A549 (cell line): ENCODE results near the gene TMEM120B. TPM values are rescaled to one million over a fixed set of nuclear protein-coding genes. Genes with fewer than 3 reads are reported as not detected.

ENCODE experiments used
- ATAC-seq, 2 experiments: fragments of 200-7000 bp in 1 of 2; fragments of >200 bp in 1 of 2; cut with Nextera tagmentation in 1 of 2; cut with Tn5 transposase in 1 of 2; 3 replicates each; pipeline versions ENCODE4 v1.8.0 to v1.9.1; 2018 to 2020; ENCODE audit warnings: mild to moderate bottlenecking in 1 of 2, moderate library complexity in 1 of 2
- CTCF ChIA-PET: fragments of 300-600 bp; sonication (Branson Sonifier 250); formaldehyde crosslinking; extraction: SDS; loops from one replicate; lab custom pipeline; 2021; ENCODE audit warnings: antibody characterized with exemption, inconsistent platforms; lab: Yijun Ruan, JAX
- POLR2A ChIA-PET: fragments of 350-600 bp; formaldehyde crosslinking; extraction: SDS; loops from one replicate; lab custom pipeline; 2021; ENCODE audit warnings: antibody characterized with exemption, inconsistent platforms; lab: Yijun Ruan, JAX
- DNase-seq, 2 experiments: peaks; one replicate each; pipeline versions ENCODE4 v3.0.0 to v3.0.0-alpha.2; 2011 to 2016; ENCODE audit warnings: low read depth in 1 of 2, low spot score in 1 of 2
- FAIRE-seq: peaks from 2 replicates; lab custom pipeline; 2011; peaks lifted over from hg19 to GRCh38; lab: Jason Lieb, UNC
- H3K27ac ChIP-seq, 2 experiments: fragments of >200 bp; sonication (Bioruptor Twin); formaldehyde crosslinking; 3 replicates each; pipeline ENCODE4 v1.5.1; 2016 to 2017
- H3K4me1 ChIP-seq: fragments of >200 bp; sonication (Bioruptor Twin); formaldehyde crosslinking; 3 replicates; pipeline ENCODE4 v1.6.1; 2016
- H3K4me2 ChIP-seq: fragments of >200 bp; sonication (Bioruptor Twin); formaldehyde crosslinking; 3 replicates; pipeline ENCODE4 v1.6.1; 2016
- H3K4me3 ChIP-seq: fragments of >200 bp; sonication (Bioruptor Twin); formaldehyde crosslinking; 3 replicates; pipeline ENCODE4 v1.5.1; 2016
- H3K9me3 ChIP-seq: fragments of >200 bp; sonication (Bioruptor Twin); formaldehyde crosslinking; 3 replicates; pipeline ENCODE4 v1.6.1; 2016
- ATOH8 ChIP-seq: fragments of 250-450 bp; sonication (Bioruptor Pico); IDR thresholded peaks from 2 replicates; pipeline ENCODE4 v1.5.0; 2020; ENCODE audit warnings: low read depth, mild to moderate bottlenecking, moderate library complexity
- CHD2 ChIP-seq: fragments of 150-350 bp; IDR thresholded peaks from 2 replicates; pipeline ENCODE4 v1.6.1; 2014; ENCODE audit warnings: low read length; ENCODE audit not compliant: partially characterized antibody
- CHD4 ChIP-seq: fragments of 200-600 bp; sonication (generic); IDR thresholded peaks from 2 replicates; pipeline ENCODE4 v1.6.1; 2016; ENCODE audit warnings: antibody characterized with exemption, mild to moderate bottlenecking, borderline replicate concordance
- CTCF ChIP-seq: fragments of >200 bp; sonication (Bioruptor Twin); formaldehyde crosslinking; IDR thresholded peaks from 3 replicates; pipeline ENCODE4 v1.5.1; 2016
- E2F6 ChIP-seq: IDR thresholded peaks from 2 replicates; pipeline ENCODE4 v1.6.1; 2012; ENCODE audit warnings: low read depth, borderline replicate concordance
- EHMT2 ChIP-seq: fragments of 200-600 bp; sonication (generic); IDR thresholded peaks from 2 replicates; pipeline ENCODE4 v1.6.1; 2016; ENCODE audit warnings: antibody characterized with exemption, low read depth, mild to moderate bottlenecking, moderate library complexity
- EP300 ChIP-seq, 2 experiments: fragments of >200 bp; sonication (Bioruptor Twin); formaldehyde crosslinking; IDR thresholded peaks; 2 replicates in 1 of 2; 3 replicates in 1 of 2; pipeline ENCODE4 v1.6.1; 2016 to 2017
- ESRRA ChIP-seq: fragments of 150-350 bp; IDR thresholded peaks from 2 replicates; pipeline ENCODE4 v1.6.1; 2014; ENCODE audit warnings: mild to moderate bottlenecking, low read length, borderline replicate concordance
- GATA3 ChIP-seq: IDR thresholded peaks from 2 replicates; pipeline ENCODE4 v1.6.1; 2012; ENCODE audit warnings: borderline replicate concordance
- HDAC2 ChIP-seq: fragments of 200-600 bp; sonication (generic); IDR thresholded peaks from 2 replicates; pipeline ENCODE4 v1.6.1; 2016
- HMGXB4 ChIP-seq: fragments of 250-450 bp; sonication (Bioruptor Pico); IDR thresholded peaks from 2 replicates; pipeline ENCODE4 v1.5.0; 2021; ENCODE audit warnings: mild to moderate bottlenecking, moderate library complexity, borderline replicate concordance
- NFE2L2 ChIP-seq: fragments of 150-350 bp; conservative IDR thresholded peaks from 2 replicates; pipeline ENCODE4 v1.6.1; 2014; ENCODE audit warnings: low read length
- SREBF2 ChIP-seq: fragments of 450-650 bp; IDR thresholded peaks from 2 replicates; pipeline ENCODE4 v1.6.1; 2014; ENCODE audit warnings: mild to moderate bottlenecking, moderate library complexity
- TP53 ChIP-seq: fragments of 250-450 bp; sonication (Bioruptor Pico); IDR thresholded peaks from 2 replicates; pipeline ENCODE4 v1.5.0; 2021; ENCODE audit warnings: mild to moderate bottlenecking, moderate library complexity
- USF2 ChIP-seq: fragments of 450-650 bp; IDR thresholded peaks from 2 replicates; pipeline ENCODE4 v1.6.1; 2014; ENCODE audit warnings: antibody characterized with exemption
- ZFP36 ChIP-seq: fragments of 450-650 bp; IDR thresholded peaks from 2 replicates; pipeline ENCODE4 v1.6.1; 2014; ENCODE audit warnings: borderline replicate concordance; ENCODE audit not compliant: partially characterized antibody
- ZSCAN20 ChIP-seq: fragments of 250-450 bp; sonication (Bioruptor Pico); IDR thresholded peaks from 2 replicates; pipeline ENCODE4 v1.8.0; 2022; ENCODE audit warnings: mild to moderate bottlenecking, moderate library complexity
- WGBS: methylation state at CpG from one replicate; pipeline ENCODE4 v1.1.6; 2017; ENCODE audit errors: missing lambda C conversion rate; 5-methylcytosine and 5-hydroxymethylcytosine counted together
- polyA plus RNA-seq, 4 experiments: library from polyadenylated mRNA; depleted of rRNA in 3 of 4; stranded (reverse); fragments of >200 nt; fragmentation: RNase III in 1 of 4; extraction: RNeasy Plus Mini Kit Qiagen cat#74134 plus additional on column Dnase treatment in 1 of 4; gene quantifications; 2 replicates in 3 of 4; 3 replicates in 1 of 4; pipeline ENCODE4 v1.2.3, GENCODE V29; 2011 to 2017
- TF ChIP-seq, protein P1 (sequence below): IDR thresholded peaks from 2 replicates; pipeline ENCODE4 v1.6.1; 2012

The TMEM120B gene
- polyA plus RNA-seq, 2 of the 4 experiments (the other 2 are of a cell fraction), result 10.6 to 13.2 TPM

DNA sequence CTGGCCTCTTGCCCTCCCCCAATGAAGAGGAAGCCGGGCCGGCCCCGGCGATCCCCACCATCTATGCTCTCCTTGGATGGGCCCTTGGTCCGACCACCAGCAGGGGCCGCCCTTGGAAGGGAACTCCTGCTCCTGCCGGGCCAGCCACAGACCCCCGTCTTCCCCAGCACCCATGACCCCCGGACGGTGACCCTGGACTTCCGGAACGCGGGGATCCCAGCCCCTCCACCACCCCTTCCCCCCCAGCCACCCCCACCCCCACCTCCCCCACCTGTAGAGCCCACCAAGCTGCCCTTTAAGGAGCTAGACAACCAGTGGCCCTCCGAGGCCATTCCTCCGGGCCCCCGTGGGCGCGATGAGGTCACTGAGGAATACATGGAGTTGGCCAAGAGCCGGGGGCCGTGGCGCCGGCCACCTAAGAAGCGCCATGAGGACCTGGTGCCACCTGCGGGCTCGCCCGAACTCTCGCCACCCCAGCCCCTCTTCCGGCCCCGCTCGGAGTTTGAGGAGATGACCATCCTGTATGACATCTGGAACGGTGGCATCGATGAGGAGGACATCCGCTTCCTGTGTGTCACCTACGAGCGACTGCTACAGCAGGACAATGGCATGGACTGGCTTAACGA lies 110.7 kb downstream of the TMEM120B start:
- ATAC-seq, result peak; percentile 26 to 44; a peak in 3 of 6 replicates
- TF ChIP-seq ESRRA (no peak), EP300 (IDR thresholded peaks at IDR 0.05) (no peak), CTCF (0 out of 3 replicates have a peak, but pooled peaks have one; percentile 7), SREBF2 (no peak)
- TF ChIP-seq, all 56 proteins: peak for 1
- WGBS, result 93% methylated on average over 26 of the region's 36 CpGs
- DNase-seq (no peak), FAIRE-seq (no peak)
- Histone ChIP-seq H3K4me2 (no peak overlapping the region), H3K4me1 (no peaks in the 10 kb centered on the region), H3K27ac (no peak overlapping the region), H3K4me3 (no peak overlapping the region), H3K9me3 (no peaks in the 10 kb centered on the region)
- ChIA-PET CTCF (interaction anchor here (1.4 to 72.2 kb wide), 3 partner anchors 13 to 38 kb away, joined by 5 to 2657 read pairs (median 6); partner anchors contain the start of genes RHOF and SETD1B), POLR2A (interaction anchor here (0.6 kb wide), 1 partner anchor 184 kb away, joined by 4 read pairs; no protein-coding TSS in a partner anchor)

DNA sequence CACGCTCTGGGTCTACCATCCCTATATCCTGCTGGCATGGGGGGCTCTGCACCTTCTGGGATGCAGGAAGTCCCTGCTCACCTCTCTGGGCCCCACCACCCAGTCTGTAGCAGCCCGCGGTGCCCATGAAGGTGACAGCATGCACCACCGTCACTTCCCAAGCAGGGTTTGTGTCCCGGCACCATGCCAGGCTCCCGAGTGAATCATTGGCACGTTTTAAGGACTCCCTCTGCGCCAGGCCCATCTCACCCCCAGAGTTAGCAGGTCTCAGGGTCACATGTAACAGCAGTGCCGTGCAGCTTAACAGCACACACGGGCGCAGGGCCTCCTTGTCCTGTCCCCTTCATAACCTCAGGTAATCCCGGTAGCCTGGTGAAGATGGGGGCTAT lies 111.2 kb downstream of the TMEM120B start:
- CTCF ChIA-PET, result interaction anchor here (1.0 to 72.2 kb wide), 5 partner anchors 13 to 141 kb away, joined by 3 to 2657 read pairs (median 5); partner anchors contain the start of genes RHOF and SETD1B

More for the DNA sequence above, 111.2 kb downstream of the TMEM120B start:
- DNase-seq (no peak), FAIRE-seq (no peak), ATAC-seq (no peak)
- no peak overlapping the region for H3K4me3 ChIP-seq
- H3K4me2 ChIP-seq, result no peak overlapping the region
- H3K4me1 ChIP-seq, result no peaks in the 10 kb centered on the region
- no peaks in the 10 kb centered on the region for H3K9me3 ChIP-seq
- POLR2A ChIA-PET, result interaction anchor here (0.5 to 0.6 kb wide), 2 partner anchors 21 to 185 kb away, joined by 3 to 4 read pairs; no protein-coding TSS in a partner anchor
- H3K27ac ChIP-seq, result no peak overlapping the region
- no peak for TF ChIP-seq ZSCAN20 (CRISPR knock-in tag)
- no peak for TF ChIP-seq TP53 (CRISPR knock-in tag)
- TF ChIP-seq ATOH8 (CRISPR knock-in tag), result no peak
- no peak for TF ChIP-seq E2F6
- TF ChIP-seq CHD2, result no peak
- no peak for TF ChIP-seq NFE2L2
- TF ChIP-seq GATA3, result no peak
- no peak for TF ChIP-seq ZFP36
- TF ChIP-seq EHMT2, result no peak
- no peak for TF ChIP-seq HMGXB4 (CRISPR knock-in tag)
- no peak for TF ChIP-seq CTCF
- TF ChIP-seq USF2, result no peak
- no peak for TF ChIP-seq HDAC2
- TF ChIP-seq CHD4, result no peak
- TF ChIP-seq, protein P1, sequence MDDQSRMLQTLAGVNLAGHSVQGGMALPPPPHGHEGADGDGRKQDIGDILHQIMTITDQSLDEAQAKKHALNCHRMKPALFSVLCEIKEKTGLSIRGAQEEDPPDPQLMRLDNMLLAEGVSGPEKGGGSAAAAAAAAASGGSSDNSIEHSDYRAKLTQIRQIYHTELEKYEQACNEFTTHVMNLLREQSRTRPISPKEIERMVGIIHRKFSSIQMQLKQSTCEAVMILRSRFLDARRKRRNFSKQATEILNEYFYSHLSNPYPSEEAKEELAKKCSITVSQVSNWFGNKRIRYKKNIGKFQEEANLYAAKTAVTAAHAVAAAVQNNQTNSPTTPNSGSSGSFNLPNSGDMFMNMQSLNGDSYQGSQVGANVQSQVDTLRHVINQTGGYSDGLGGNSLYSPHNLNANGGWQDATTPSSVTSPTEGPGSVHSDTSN, result no peak
- 84% methylated on average over 11 of the region's 12 CpGs for WGBS
